ENCODE results near the gene LGALS9C.
"Not testable (repeated sequence)": the region's sequence is repeated elsewhere in the genome, so short reads cannot be mapped to it uniquely, and the experiment has no call there.

The LGALS9C gene

DNA sequence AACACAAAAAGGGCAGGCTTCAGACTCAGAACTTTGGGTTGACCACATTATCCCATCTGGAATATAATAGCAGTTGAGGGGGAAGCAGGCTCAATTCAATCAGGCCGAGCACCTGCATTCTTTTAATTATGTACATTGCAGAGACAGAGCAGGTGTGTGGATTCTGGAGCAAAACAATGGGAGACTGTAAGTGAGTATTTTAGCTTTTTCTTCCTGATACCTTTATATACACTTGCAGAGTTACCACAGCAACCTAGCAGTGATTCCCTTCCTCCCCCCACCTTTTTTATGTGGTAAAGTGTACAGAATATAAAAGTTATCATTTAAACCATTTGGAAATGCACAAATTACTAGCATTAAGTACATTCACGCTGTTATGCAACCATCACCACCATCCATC lies 6.8 kb upstream of the LGALS9C start:
- H3K4me1 Mint-ChIP-seq (ENCODE audit: low read depth); H3K9me3 Mint-ChIP-seq (ENCODE audit: low read depth); H3K27ac Mint-ChIP-seq: not testable (repeated sequence)

DNA sequence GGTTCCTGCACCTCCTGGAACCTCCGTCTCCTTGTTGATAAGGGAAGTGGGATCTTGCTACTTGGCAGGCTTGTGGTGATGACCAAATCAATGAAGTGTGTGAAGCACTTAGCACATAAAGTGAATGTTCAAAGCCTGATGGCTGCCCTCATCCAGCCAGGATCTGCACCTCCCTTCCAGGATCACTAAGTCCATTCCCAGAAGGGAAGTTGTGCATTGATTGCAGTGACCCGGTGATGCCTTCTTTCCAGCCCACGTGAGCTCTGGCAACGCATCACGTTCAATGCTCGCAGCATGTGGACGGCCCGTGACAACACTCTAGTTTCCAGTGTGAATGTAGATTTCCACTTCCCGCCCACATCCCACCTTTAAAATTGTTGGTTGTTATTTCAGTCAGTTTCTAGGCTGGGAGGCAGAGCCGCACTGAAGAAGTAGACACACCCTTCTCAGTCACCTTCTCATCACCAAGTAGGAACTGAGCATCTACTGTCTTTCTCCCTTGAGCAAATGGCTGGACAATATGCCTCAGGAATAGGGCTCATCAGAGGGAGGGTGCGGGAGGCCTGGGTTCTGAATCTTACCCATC lies 6.2 kb upstream of the LGALS9C start:
- not testable (repeated sequence) for H3K4me1 Mint-ChIP-seq (ENCODE audit: low read depth); H3K4me3 Mint-ChIP-seq; H3K9me3 Mint-ChIP-seq (ENCODE audit: low read depth); H3K36me3 Mint-ChIP-seq; H3K27me3 Mint-ChIP-seq; H3K27ac Mint-ChIP-seq

More for the DNA sequence above, 6.8 kb upstream of the LGALS9C start:
- H3K27me3 Mint-ChIP-seq, H3K36me3 Mint-ChIP-seq, H3K4me3 Mint-ChIP-seq: not testable (repeated sequence)

DNA sequence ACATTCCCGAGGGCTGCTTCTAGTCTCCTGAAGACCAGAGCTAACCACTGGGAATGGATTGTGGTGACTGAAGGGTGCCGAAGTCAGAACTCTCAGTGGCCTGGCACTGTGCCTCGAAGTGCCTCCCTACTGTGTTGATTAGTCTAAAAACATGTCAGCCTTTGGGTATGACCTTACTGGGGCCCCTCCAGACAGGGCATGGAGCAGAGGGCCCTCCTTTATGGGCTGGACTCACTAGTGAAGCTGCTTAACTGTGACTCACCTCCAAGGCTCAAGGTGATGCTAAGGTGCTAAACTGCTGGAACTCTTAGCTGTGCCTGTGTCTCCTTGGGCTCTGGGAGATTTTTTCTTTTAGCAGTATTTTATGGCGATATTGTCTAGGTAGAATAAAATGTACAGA lies 2.6 kb upstream of the LGALS9C start:
- H3K27ac Mint-ChIP-seq; H3K27me3 Mint-ChIP-seq; H3K4me3 Mint-ChIP-seq; H3K4me1 Mint-ChIP-seq (ENCODE audit: low read depth); H3K9me3 Mint-ChIP-seq (ENCODE audit: low read depth); H3K36me3 Mint-ChIP-seq: not testable (repeated sequence)

DNA sequence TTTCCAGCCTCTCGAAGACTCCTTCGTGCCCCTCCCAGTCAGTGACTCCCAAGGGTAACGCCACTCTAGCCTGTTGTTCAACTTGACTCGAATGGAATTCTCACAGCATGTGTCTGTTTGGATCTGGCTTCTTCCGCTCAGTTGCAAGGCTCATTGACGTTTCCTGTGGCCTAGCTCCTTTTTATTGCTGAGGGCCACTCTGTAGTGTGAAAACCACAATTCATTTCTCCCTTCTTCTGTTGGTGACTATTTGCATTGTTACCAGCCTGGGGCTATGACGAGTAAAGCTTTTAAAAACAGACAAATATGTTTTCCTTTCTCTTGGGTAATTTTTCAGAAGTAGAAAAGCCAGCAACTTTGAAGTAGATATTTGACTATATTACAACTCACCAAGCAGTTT lies 1.8 kb upstream of the LGALS9C start:
- not testable (repeated sequence) for H3K4me1 Mint-ChIP-seq (ENCODE audit: low read depth); H3K9me3 Mint-ChIP-seq (ENCODE audit: low read depth); H3K27ac Mint-ChIP-seq; H3K36me3 Mint-ChIP-seq; H3K4me3 Mint-ChIP-seq; H3K27me3 Mint-ChIP-seq

DNA sequence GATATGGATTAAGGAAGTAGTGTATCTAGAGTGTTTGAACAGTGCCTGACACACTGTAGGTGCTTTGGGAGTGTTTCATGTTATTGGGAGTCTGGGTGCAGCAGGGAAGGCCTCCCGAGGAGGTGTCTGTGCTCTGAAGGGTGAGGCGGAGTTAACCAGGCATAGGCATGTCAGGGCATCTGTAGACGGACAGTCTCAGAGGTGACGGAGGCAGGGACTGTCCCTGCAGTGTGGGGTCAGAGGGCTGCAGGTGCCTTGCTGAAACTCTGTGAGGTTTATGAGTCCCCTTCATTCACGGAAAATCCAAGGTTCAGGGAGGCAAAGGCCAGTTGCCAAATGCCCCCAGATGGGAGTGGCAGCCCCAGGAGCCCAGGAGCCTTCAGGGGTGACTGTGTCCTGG lies 778 bp downstream of the LGALS9C start:
- H3K27ac Mint-ChIP-seq; H3K36me3 Mint-ChIP-seq; H3K4me1 Mint-ChIP-seq (ENCODE audit: low read depth); H3K4me3 Mint-ChIP-seq; H3K27me3 Mint-ChIP-seq; H3K9me3 Mint-ChIP-seq (ENCODE audit: low read depth): not testable (repeated sequence)

DNA sequence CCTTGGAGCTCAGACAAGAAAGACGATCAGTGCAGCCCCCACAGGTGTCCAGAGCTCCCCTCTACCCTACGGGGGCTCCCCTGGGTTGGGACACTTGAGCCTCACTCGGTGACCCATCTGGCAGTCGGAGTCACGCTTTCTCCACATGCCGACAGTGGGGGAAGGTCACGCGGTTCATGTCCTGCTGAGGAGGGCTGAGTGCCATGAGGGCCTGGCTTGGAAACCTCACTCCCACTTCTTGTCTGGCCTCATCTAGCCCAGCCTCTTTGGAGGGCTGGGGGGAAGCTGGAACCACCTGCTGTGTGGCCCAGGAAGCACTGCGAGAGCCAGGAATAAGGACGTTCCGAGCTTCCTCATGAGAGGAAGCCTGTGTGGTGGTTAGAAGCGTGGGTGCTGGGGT lies 1.8 kb downstream of the LGALS9C start:
- not testable (repeated sequence) for H3K4me1 Mint-ChIP-seq (ENCODE audit: low read depth); H3K27ac Mint-ChIP-seq; H3K4me3 Mint-ChIP-seq; H3K9me3 Mint-ChIP-seq (ENCODE audit: low read depth); H3K27me3 Mint-ChIP-seq; H3K36me3 Mint-ChIP-seq

DNA sequence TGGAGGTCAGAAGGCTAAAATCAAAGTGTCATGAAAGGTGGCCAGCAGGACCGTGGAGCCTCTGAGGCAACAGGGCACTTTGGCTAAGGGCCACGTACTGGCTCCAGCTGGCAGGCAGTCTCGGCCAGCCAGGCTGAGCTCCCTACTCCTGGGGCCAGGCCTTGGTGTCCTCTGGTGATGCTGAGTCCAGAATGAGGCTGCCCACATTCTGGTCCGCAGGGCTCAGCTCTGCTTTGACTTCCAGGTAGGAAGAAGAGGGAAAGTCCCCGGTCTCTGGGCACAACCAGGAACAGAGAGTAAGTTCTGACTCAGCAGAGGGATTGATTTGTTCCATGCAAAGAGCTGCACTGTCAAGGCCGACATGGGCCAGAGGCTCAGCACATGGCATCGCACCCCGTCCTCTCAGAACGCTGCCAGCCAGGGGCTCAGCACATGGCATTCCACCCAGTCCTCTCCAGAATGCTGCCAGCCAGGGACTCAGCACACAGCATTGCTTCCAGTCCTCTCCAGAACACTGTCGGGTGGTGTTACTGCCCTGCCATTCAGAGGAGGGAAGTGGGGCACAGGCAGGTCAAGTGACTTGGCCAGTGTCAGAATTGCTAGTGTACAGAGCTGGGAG lies 2.5 kb downstream of the LGALS9C start:
- not testable (repeated sequence) for H3K36me3 Mint-ChIP-seq; H3K27ac Mint-ChIP-seq; H3K27me3 Mint-ChIP-seq; H3K4me1 Mint-ChIP-seq (ENCODE audit: low read depth); H3K4me3 Mint-ChIP-seq; H3K9me3 Mint-ChIP-seq (ENCODE audit: low read depth)

DNA sequence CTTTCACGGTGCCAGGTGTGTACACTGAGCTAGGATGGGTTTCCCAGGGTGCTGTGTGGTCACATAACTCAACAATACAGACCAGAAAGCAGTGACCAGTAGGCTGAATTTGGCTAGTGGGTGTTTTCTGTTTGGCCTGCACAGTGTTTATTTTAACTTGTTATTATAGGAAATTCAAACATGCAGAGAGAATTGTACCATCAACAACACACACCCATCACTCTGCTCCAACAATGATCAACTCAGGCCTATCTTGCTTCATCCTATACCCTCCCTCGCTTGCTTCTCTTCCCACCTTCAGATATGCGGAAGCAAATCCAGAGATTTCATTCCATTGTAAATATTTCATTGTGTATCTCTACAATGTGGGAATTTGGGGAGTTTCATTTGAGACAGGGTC lies 5.2 kb downstream of the LGALS9C start:
- not testable (repeated sequence) for H3K27me3 Mint-ChIP-seq; H3K36me3 Mint-ChIP-seq; H3K4me1 Mint-ChIP-seq (ENCODE audit: low read depth); H3K27ac Mint-ChIP-seq; H3K4me3 Mint-ChIP-seq; H3K9me3 Mint-ChIP-seq (ENCODE audit: low read depth)

DNA sequence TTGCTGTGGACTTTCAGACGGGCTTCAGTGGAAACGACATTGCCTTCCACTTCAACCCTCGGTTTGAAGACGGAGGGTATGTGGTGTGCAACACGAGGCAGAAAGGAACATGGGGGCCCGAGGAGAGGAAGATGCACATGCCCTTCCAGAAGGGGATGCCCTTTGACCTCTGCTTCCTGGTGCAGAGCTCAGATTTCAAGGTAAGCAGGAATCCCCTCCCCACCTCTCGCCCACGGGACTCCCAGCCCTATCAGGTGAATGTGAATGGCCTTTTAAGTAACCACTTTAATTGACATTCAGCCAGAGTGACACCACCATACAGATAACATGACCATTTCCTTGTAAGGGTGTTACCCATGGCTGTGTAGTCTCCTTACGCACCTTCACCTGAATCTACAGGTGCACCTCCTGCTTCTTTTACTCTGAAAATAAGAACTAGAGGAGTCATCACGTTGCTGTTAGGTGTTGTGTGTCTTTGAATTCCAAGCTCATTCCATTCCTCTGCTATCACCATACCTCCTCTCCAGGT lies 9.4 kb downstream of the LGALS9C start:
- H3K4me1 Mint-ChIP-seq (ENCODE audit: low read depth); H3K27me3 Mint-ChIP-seq; H3K4me3 Mint-ChIP-seq; H3K36me3 Mint-ChIP-seq; H3K27ac Mint-ChIP-seq; H3K9me3 Mint-ChIP-seq (ENCODE audit: low read depth): not testable (repeated sequence)

DNA sequence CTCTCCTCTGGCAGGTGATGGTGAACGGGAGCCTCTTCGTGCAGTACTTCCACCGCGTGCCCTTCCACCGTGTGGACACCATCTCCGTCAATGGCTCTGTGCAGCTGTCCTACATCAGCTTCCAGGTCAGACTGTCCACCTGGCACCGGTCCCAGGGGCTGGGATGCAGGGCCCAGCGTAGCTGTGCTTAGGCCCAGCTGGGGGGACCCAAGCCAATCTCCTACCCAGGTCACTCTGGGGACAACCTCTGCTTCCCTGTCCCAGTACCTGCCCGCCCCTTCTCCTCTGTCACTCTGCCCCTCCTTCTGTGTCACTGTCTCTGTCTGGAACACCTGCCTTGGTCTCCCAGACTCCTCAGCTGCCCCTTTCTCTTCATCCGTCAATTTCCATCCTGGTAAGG lies 11.0 kb downstream of the LGALS9C start:
- H3K4me3 Mint-ChIP-seq; H3K27ac Mint-ChIP-seq; H3K27me3 Mint-ChIP-seq; H3K4me1 Mint-ChIP-seq (ENCODE audit: low read depth); H3K9me3 Mint-ChIP-seq (ENCODE audit: low read depth); H3K36me3 Mint-ChIP-seq: not testable (repeated sequence)

DNA sequence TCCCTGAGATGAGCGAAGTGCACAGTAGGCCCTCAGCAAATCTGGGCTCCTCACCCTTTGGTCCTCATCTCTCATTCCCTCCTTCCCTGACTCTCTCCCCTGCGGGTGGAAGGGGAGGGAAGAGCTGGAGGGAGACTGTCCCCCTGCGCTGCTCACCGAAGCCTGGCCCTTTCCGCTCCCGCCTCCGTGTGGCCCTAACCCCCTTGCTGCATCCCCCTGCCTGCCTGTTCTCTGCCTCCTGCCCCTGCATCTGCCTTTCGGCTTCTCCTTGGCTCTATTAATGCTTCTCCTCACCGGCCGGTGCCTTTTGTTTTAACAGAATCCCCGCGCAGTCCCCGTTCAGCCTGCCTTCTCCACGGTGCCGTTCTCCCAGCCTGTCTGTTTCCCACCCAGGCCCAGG lies 12.0 kb downstream of the LGALS9C start:
- H3K4me1 Mint-ChIP-seq (ENCODE audit: low read depth); H3K4me3 Mint-ChIP-seq; H3K27ac Mint-ChIP-seq; H3K27me3 Mint-ChIP-seq; H3K9me3 Mint-ChIP-seq (ENCODE audit: low read depth); H3K36me3 Mint-ChIP-seq: not testable (repeated sequence)

DNA sequence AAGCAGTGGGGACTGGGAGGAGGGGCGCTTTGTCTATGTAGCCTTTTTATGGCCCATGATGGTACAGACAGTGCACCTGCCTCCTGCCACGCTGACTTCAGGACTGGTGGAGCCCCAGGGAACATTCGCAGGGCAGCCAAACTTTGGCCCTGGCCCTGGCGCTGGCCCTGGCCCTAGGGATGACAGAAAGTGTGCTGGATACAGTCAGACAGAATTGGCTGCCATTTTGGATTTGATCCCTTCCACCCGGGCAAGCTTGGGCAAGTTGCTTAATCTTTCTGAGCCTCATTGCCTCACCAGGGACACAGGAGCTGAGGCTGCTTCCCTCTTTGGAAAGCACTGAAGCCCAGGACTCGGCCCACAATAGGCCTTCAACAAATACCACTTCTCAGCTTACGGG lies 13.4 kb downstream of the LGALS9C start:
- not testable (repeated sequence) for H3K27me3 Mint-ChIP-seq; H3K36me3 Mint-ChIP-seq; H3K27ac Mint-ChIP-seq; H3K4me1 Mint-ChIP-seq (ENCODE audit: low read depth); H3K4me3 Mint-ChIP-seq; H3K9me3 Mint-ChIP-seq (ENCODE audit: low read depth)

DNA sequence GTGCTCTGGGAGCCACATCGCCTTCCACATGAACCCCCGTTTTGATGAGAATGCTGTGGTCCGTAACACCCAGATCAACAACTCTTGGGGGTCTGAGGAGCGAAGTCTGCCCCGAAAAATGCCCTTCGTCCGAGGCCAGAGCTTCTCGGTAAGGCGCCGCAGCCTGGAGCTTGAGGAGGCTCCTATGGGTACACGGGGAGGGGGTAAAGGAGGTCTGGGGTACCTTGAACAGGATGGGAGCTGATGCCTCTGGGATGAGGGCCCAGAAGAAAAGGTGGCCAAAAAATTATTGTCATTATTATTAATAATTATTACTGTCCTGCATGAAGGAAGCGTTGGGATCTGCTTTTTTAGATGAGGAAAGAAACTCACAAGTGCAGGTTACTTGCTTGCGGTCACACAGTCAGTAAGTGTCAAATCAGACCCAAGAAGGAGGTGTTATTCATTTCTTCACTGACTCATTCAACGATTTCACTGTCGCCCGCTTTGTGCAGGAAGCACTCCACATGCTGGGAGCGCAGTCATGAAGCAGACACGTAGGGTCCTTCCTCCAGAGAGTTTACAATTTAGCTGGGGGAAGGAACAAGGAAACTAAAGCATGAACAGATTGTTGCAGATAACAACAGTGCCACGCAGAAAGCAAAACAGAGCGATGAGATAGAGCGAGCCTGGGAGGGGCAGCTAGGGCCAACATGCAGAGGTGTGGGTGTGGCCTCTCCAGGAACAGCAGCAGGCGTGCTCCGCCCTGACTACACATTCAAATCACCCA lies 16.3 kb downstream of the LGALS9C start:
- not testable (repeated sequence) for H3K9me3 Mint-ChIP-seq (ENCODE audit: low read depth); H3K36me3 Mint-ChIP-seq; H3K27me3 Mint-ChIP-seq; H3K4me1 Mint-ChIP-seq (ENCODE audit: low read depth); H3K27ac Mint-ChIP-seq; H3K4me3 Mint-ChIP-seq

DNA sequence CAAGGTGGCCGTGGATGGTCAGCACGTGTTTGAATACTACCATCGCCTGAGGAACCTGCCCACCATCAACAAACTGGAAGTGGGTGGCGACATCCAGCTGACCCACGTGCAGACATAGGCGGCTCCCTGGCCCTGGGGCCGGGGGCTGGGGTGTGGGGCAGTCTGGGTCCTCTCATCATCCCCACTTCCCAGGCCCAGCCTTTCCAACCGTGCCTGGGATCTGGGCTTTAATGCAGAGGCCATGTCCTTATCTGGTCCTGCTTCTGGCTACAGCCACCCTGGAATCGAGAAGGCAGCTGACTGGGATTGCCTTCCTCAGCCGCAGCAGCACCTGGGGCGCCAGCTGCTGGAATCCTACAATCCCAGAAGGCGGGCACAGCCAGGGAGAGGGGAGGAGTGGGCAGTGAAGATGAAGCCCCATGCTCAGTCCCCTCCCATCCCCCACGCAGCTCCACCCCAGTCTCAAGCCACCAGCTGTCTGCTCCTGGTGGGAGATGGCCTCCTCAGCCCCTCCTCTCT lies 17.7 kb downstream of the LGALS9C start:
- H3K27me3 Mint-ChIP-seq; H3K9me3 Mint-ChIP-seq (ENCODE audit: low read depth); H3K4me1 Mint-ChIP-seq (ENCODE audit: low read depth); H3K27ac Mint-ChIP-seq; H3K36me3 Mint-ChIP-seq; H3K4me3 Mint-ChIP-seq: not testable (repeated sequence)

DNA sequence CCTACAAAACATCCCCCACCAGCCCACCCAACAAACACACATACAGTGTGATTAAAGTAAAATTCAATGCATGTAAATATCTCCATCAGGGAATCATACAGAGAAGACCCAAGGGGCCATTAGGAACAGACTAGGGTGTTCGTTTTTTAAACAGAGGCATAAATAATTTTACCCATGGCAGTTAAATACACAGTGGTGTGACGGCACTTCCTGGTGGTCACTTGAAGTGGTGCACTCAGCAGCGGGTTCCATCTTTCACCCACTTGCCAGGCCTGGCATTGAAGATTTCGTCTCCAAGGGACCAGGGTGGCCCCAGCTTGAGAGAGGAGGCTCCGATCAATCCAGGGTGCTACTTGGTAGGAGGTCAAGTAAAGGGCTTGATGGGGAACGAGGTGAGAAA lies 20.5 kb downstream of the LGALS9C start:
- not testable (repeated sequence) for H3K27me3 Mint-ChIP-seq; H3K27ac Mint-ChIP-seq; H3K9me3 Mint-ChIP-seq (ENCODE audit: low read depth); H3K4me3 Mint-ChIP-seq; H3K4me1 Mint-ChIP-seq (ENCODE audit: low read depth); H3K36me3 Mint-ChIP-seq

DNA sequence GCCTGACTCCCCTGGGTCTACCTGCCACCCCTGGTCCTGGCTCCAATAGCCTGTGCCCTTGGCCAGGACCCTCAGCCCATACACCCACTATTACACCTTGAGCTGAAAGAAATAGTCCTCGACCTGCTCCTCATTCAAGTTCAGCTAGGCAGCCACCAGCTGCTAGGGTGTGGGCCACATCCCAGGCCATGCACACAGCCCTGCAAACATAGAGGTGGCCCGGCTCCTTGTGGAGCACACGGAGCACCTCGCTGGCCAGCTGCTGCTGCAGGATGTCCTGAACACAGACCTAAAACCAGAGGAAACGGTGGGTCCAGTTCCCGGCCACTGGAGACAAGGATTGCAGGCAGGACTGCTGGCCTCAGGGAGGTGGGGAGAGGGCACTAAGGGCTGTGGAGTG lies 22.5 kb downstream of the LGALS9C start:
- not testable (repeated sequence) for H3K27me3 Mint-ChIP-seq; H3K27ac Mint-ChIP-seq; H3K4me3 Mint-ChIP-seq; H3K36me3 Mint-ChIP-seq; H3K9me3 Mint-ChIP-seq (ENCODE audit: low read depth); H3K4me1 Mint-ChIP-seq (ENCODE audit: low read depth)

Data from activated naive CD8-positive, alpha-beta T cell (primary cell).